Spleen (tissue), 11 donors: Measurements from ENCODE around the gene SLC10A6. TPM values are rescaled to one million over a fixed set of nuclear protein-coding genes. Genes with fewer than 3 reads are reported as not detected.

Source experiments
- DNase-seq: peaks from one replicate; pipeline ENCODE4 v3.0.0-alpha.2; 2020
- H3K27ac ChIP-seq, 8 donors: fragments of 200-600 bp; sonication (generic) in 7 of 8; 1 replicate in 4 of 8; 2 replicates in 4 of 8; pipeline versions ENCODE4 v1.5.0 to v1.8.0; 2016 to 2021; ENCODE audit warnings: inconsistent platforms in 4 of 8, mild to moderate bottlenecking in 4 of 8, moderate library complexity in 1 of 8
- H3K27me3 ChIP-seq, 7 donors: fragments of 200-600 bp; sonication (generic) in 6 of 7; replicated peaks in 1 of 7; 1 replicate in 4 of 7; 2 replicates in 3 of 7; pipeline versions ENCODE4 v1.5.0 to v1.8.0; 2016 to 2021; ENCODE audit warnings: inconsistent platforms in 3 of 7, mild to moderate bottlenecking in 1 of 7
- H3K36me3 ChIP-seq, 6 donors: fragments of 200-600 bp; sonication (generic) in 5 of 6; 1 replicate in 4 of 6; 2 replicates in 2 of 6; pipeline versions ENCODE4 v1.5.0 to v1.8.0; 2016 to 2021; ENCODE audit warnings: inconsistent platforms in 2 of 6
- H3K4me1 ChIP-seq, 6 donors: fragments of 200-600 bp; sonication (generic) in 5 of 6; 1 replicate in 3 of 6; 2 replicates in 3 of 6; pipeline versions ENCODE4 v1.5.0 to v1.8.0; 2016 to 2021; ENCODE audit warnings: inconsistent platforms in 3 of 6
- H3K4me3 ChIP-seq, 8 donors: fragments of 200-600 bp; sonication (generic) in 7 of 8; 1 replicate in 4 of 8; 2 replicates in 4 of 8; pipeline versions ENCODE4 v1.5.0 to v1.8.0; 2016 to 2021; ENCODE audit warnings: inconsistent platforms in 4 of 8, mild to moderate bottlenecking in 4 of 8, moderate library complexity in 2 of 8
- H3K9me3 ChIP-seq, 8 donors: fragments of 200-600 bp; sonication (generic) in 7 of 8; 1 replicate in 4 of 8; 2 replicates in 4 of 8; pipeline versions ENCODE4 v1.5.0 to v1.8.0; 2016 to 2021; ENCODE audit warnings: inconsistent platforms in 4 of 8
- POLR2A ChIP-seq, 3 donors: fragments of 450-650 bp; IDR thresholded peaks; one replicate each; pipeline ENCODE4 v1.5.1; 2017; ENCODE audit warnings: antibody characterized with exemption in 3 of 3, mild to moderate bottlenecking in 1 of 3
- POLR2AphosphoS5 ChIP-seq, 3 donors: sonication (generic); formaldehyde crosslinking; IDR thresholded peaks; one replicate each; pipeline ENCODE4 v1.5.1; 2017; ENCODE audit warnings: antibody characterized with exemption in 3 of 3
- WGBS, 5 donors: extraction: QIAGEN DNeasy Blood & Tissue Kit in 3 of 5; methylation state at CpG; one replicate each; pipeline versions ENCODE4 v1.1.5 to v1.1.7; 2013 to 2018; 5-methylcytosine and 5-hydroxymethylcytosine counted together
- intact Hi-C: fragments of 100-400 bp; cut with DNase I; formaldehyde crosslinking; loops from one replicate; pipeline ENCODE4 v1.15.0; 2023; ENCODE audit warnings: low total_unique reads
- polyA plus RNA-seq, 3 donors: library from polyadenylated mRNA; stranded (reverse); fragments of 200-250 nt; gene quantifications; one replicate each; pipeline ENCODE4 v1.2.1, GENCODE V29; 2013
- total RNA-seq, 7 donors: library from RNA; depleted of rRNA in 3 of 7; stranded (reverse); fragments of >200 nt in 3 of 7; fragmentation: NEBNext Ultra II Directional in 4 of 7; extraction: Animal tissue kit (Norgen Biotek cat#: 25700) in 4 of 7; gene quantifications; one replicate each; pipeline versions ENCODE4 v1.1.0 to v1.2.1, GENCODE V29; 2016 to 2021
- TF ChIP-seq, protein P1 (sequence below), 11 experiments: fragments of 200-600 bp in 7 of 11; fragments of 450-650 bp in 4 of 11; sonication (generic) in 4 of 11; IDR thresholded peaks in 8 of 11; conservative IDR thresholded peaks in 3 of 11; 1 replicate in 7 of 11; 2 replicates in 4 of 11; pipeline versions ENCODE4 v1.4.0 to v1.8.0; 2016 to 2021; ENCODE audit warnings: antibody characterized with exemption in 11 of 11, inconsistent platforms in 4 of 11, mild to moderate bottlenecking in 1 of 11
- donor health status: healthy with polysubstance abuse.
- donor health status: DM: no; HTN: no; CAD: no; lungs with moderate emphysema.
- donor health status: DM: no; HTN: no; CAD: no.
- donor health status: Bipolar disorder and iron deficiency.
- donor health status: healthy.
- donor health status: DM: no; HTN: no; CAD: no.
- donor health status: DM: yes; HTN: yes; CAD: no.

Gene SLC10A6
- total and polyA plus RNA-seq, 10 donors = 0.49 to 3.7 (median 1.1) TPM; not detected in 4

GRCh38 chr4:86778175-86778574, 71.0 kb downstream of the SLC10A6 start:
- no peaks in the 10 kb centered on the region for H3K27me3 ChIP-seq
- no peaks in the 10 kb centered on the region for H3K9me3 ChIP-seq
- 89 to 97% (median 93%) methylated on average over 4 of the region's 4 CpGs for WGBS, 5 donors
- no peak for TF ChIP-seq POLR2A (IDR thresholded peaks at IDR 0.05)
- TF ChIP-seq, protein P1, sequence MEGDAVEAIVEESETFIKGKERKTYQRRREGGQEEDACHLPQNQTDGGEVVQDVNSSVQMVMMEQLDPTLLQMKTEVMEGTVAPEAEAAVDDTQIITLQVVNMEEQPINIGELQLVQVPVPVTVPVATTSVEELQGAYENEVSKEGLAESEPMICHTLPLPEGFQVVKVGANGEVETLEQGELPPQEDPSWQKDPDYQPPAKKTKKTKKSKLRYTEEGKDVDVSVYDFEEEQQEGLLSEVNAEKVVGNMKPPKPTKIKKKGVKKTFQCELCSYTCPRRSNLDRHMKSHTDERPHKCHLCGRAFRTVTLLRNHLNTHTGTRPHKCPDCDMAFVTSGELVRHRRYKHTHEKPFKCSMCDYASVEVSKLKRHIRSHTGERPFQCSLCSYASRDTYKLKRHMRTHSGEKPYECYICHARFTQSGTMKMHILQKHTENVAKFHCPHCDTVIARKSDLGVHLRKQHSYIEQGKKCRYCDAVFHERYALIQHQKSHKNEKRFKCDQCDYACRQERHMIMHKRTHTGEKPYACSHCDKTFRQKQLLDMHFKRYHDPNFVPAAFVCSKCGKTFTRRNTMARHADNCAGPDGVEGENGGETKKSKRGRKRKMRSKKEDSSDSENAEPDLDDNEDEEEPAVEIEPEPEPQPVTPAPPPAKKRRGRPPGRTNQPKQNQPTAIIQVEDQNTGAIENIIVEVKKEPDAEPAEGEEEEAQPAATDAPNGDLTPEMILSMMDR (IDR thresholded peaks at IDR 0.05 in 8 of 11, conservative IDR thresholded peaks at IDR 0.05 in 3 of 11) = no peak
- no peak for TF ChIP-seq POLR2AphosphoS5 (IDR thresholded peaks at IDR 0.05)
- H3K4me1 ChIP-seq = no peaks in the 10 kb centered on the region
- H3K36me3 ChIP-seq = no peaks in the 10 kb centered on the region
- no peak overlapping the region for H3K27ac ChIP-seq
- no peak for DNase-seq
- H3K4me3 ChIP-seq = no peak overlapping the region
- intact Hi-C loops = no loop called here

GRCh38 chr4:86775061-86775460, 74.1 kb downstream of the SLC10A6 start:
- H3K4me1 ChIP-seq = no peaks in the 10 kb centered on the region
- TF ChIP-seq, protein P1 (IDR thresholded peaks at IDR 0.05 in 8 of 11, conservative IDR thresholded peaks at IDR 0.05 in 3 of 11) = no peak
- TF ChIP-seq POLR2A (IDR thresholded peaks at IDR 0.05) (no peak), POLR2AphosphoS5 (IDR thresholded peaks at IDR 0.05) (no peak)
- H3K27ac ChIP-seq = no peak overlapping the region
- H3K36me3 ChIP-seq = peaks cover 0 to 11% (median 0%) of the 10 kb centered on the region in 6 donors
- no peaks in the 10 kb centered on the region for H3K9me3 ChIP-seq
- no peak for DNase-seq
- 83 to 95% (median 90%) methylated on average over 4 of the region's 4 CpGs for WGBS, 5 donors
- intact Hi-C loops = no loop called here
- H3K27me3 ChIP-seq = no peaks in the 10 kb centered on the region
- H3K4me3 ChIP-seq = no peak overlapping the region

Other genes starting within 250 kb of the SLC10A6 start
- 1 to 10 TPM in 1 of 7 donors, under 1 TPM in 1, not detected in 5; 0.82 to 1.1 TPM for gene C4orf36, start 43.0 kb upstream of the SLC10A6 start, total RNA-seq
- gene C4orf36, start 43.0 kb upstream of the SLC10A6 start, polyA plus RNA-seq = under 1 TPM in 1 of 3 donors, not detected in 2; 0.17 TPM
- gene AFF1, start 85.6 kb upstream of the SLC10A6 start, total RNA-seq = 100 to 1,000 TPM in 3 of 7 donors, 10 to 100 TPM in 4; 75.4 to 119 (median 99.6) TPM
- 1 to 10 TPM; 4.4 to 8.2 (median 5.4) TPM for gene AFF1, start 85.6 kb upstream of the SLC10A6 start, polyA plus RNA-seq